Activated CD4-positive, alpha-beta T cell treated with anti-CD3 and anti-CD28 coated beads, Interleukin-2, amount 10 ng/mL, durations not matched to agents 7 days and 5 days (primary cell): Measurements from ENCODE around the gene NLN. TPM values are rescaled to one million over a fixed set of nuclear protein-coding genes. Genes with fewer than 3 reads are reported as not detected.
A peak's percentile ranks its signal among the peaks of the same experiment; 100 is the strongest.
"Not testable (repeated sequence)": the region's sequence is repeated elsewhere in the genome, so short reads cannot be mapped to it uniquely, and the experiment has no call there.

ENCODE experiments used
- CTCF ChIA-PET: fragments of 350-600 bp; sonication (Branson Sonifier 250); formaldehyde crosslinking; loops from one replicate; lab custom pipeline; 2021; ENCODE audit warnings: antibody characterized with exemption; lab: Charles Lee
- POLR2A ChIA-PET: fragments of 350-600 bp; sonication (Branson Sonifier 250); formaldehyde crosslinking; loops from one replicate; lab custom pipeline; 2021; ENCODE audit warnings: antibody characterized with exemption; lab: Charles Lee
- DNase-seq: peaks from one replicate; pipeline ENCODE4 v3.0.0-alpha.2; 2020
- H3K27ac Mint-ChIP-seq: one replicate; pipeline ENCODE4 v1.8.0; 2021; ENCODE audit warnings: mild to moderate bottlenecking, moderate library complexity, mixed read lengths
- H3K27me3 Mint-ChIP-seq: one replicate; pipeline ENCODE4 v1.8.0; 2021; ENCODE audit warnings: mixed read lengths
- H3K36me3 Mint-ChIP-seq: one replicate; pipeline ENCODE4 v1.8.0; 2021; ENCODE audit warnings: low read depth, mixed read lengths
- H3K4me1 Mint-ChIP-seq: one replicate; pipeline ENCODE4 v1.8.0; 2021; ENCODE audit warnings: mixed read lengths
- H3K4me3 Mint-ChIP-seq: one replicate; pipeline ENCODE4 v1.8.0; 2021; ENCODE audit warnings: mild to moderate bottlenecking, moderate library complexity, mixed read lengths
- H3K9me3 Mint-ChIP-seq: one replicate; pipeline ENCODE4 v1.8.0; 2021; ENCODE audit warnings: mixed read lengths
- total RNA-seq, 2 experiments: library from RNA; stranded (reverse); gene quantifications; one replicate each; pipeline ENCODE4 v1.2.3, GENCODE V29; 2021

The NLN gene
- total RNA-seq, 2 experiments from 2014 or later, result 11.0 to 12.4 TPM

GRCh38 chr5:65766175-65766574, 44.2 kb downstream of the NLN start:
- Mint-ChIP-seq H3K27me3 (no peaks in the 10 kb centered on the region), H3K27ac (no peak overlapping the region), H3K4me3 (no peak overlapping the region), H3K36me3 (peaks cover 21% of the 10 kb centered on the region), H3K9me3 (peaks cover 3% of the 10 kb centered on the region), H3K4me1 (peaks cover 2% of the 10 kb centered on the region)
- POLR2A ChIA-PET, result no interaction called here
- no peak for DNase-seq
- CTCF ChIA-PET, result interaction anchor here (0.7 to 0.8 kb wide), 2 partner anchors 20 to 23 kb away, joined by 3 to 4 read pairs; no protein-coding TSS in a partner anchor

- H3K36me3 Mint-ChIP-seq, result peaks cover 21% of the 10 kb centered on the region
- no peak overlapping the region for H3K4me3 Mint-ChIP-seq
- peaks cover 3% of the 10 kb centered on the region for H3K9me3 Mint-ChIP-seq
- H3K27me3 Mint-ChIP-seq, result no peaks in the 10 kb centered on the region
- H3K27ac Mint-ChIP-seq, result no peak overlapping the region
- no peaks in the 10 kb centered on the region for H3K4me1 Mint-ChIP-seq
- ChIA-PET CTCF (no interaction called here), POLR2A (no interaction called here)
- DNase-seq, result no peak
Measured at GRCh38 chr5:65766781-65767180, 44.8 kb downstream of the NLN start.

DNA sequence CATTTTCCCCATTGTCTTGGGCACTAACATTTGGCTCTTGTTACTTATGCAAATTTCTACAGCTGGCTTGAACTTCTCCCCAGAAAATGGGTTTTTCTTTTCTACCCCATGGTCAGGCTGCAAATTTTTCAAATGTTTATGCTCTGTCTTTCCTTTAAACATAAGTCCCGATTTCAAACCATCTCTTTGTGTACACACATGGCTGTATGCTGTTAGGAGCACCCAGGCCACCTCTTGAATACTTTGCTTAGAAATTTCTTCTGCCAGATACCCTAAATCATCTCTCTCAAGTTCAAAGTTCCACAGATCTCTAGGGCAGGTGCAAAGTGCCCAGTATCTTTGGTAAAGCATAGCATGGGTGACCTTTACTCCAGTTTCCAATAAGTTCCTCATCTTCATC, 45.6 kb downstream of the NLN start:
- Mint-ChIP-seq H3K9me3 (peaks cover 3% of the 10 kb centered on the region), H3K27ac (no peak overlapping the region), H3K27me3 (no peaks in the 10 kb centered on the region), H3K4me3 (no peak overlapping the region), H3K4me1 (no peaks in the 10 kb centered on the region), H3K36me3 (peaks cover 21% of the 10 kb centered on the region)
- CTCF ChIA-PET, result no interaction called here
- DNase-seq, result no peak
- POLR2A ChIA-PET, result no interaction called here

- peaks cover 3% of the 10 kb centered on the region for H3K9me3 Mint-ChIP-seq
- ChIA-PET CTCF (no interaction called here), POLR2A (no interaction called here)
- peaks cover 21% of the 10 kb centered on the region for H3K36me3 Mint-ChIP-seq
- H3K27me3 Mint-ChIP-seq, result no peaks in the 10 kb centered on the region
- DNase-seq, result no peak
- no peak overlapping the region for H3K27ac Mint-ChIP-seq
- no peak overlapping the region for H3K4me3 Mint-ChIP-seq
- H3K4me1 Mint-ChIP-seq, result no peaks in the 10 kb centered on the region
Measured at GRCh38 chr5:65768723-65769346, 46.8 kb downstream of the NLN start.

DNA sequence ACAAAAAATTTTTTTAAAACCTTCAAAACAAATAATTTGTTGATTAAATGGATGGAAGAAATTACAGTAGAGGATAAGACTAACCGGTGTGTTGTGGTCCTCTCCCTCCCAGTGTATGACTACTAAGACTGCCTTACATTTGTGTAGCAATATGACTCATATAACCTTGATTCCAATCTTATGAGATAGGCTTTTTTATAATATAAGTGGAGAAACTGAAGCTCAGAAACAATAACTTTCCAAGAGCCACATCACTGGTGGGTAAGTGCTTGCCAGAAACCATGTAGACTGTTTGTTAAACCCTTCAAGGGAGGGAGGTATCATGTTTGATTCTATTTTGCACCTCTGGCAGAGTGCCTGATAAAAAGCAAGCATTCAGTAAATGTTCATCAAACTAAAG, 47.5 kb downstream of the NLN start:
- Mint-ChIP-seq H3K36me3 (peaks cover 21% of the 10 kb centered on the region), H3K9me3 (peaks cover 3% of the 10 kb centered on the region), H3K27ac (no peak overlapping the region), H3K4me3 (no peak overlapping the region), H3K4me1 (peaks cover 5% of the 10 kb centered on the region), H3K27me3 (no peaks in the 10 kb centered on the region)
- ChIA-PET POLR2A (no interaction called here), CTCF (no interaction called here)
- DNase-seq, result no peak

DNA sequence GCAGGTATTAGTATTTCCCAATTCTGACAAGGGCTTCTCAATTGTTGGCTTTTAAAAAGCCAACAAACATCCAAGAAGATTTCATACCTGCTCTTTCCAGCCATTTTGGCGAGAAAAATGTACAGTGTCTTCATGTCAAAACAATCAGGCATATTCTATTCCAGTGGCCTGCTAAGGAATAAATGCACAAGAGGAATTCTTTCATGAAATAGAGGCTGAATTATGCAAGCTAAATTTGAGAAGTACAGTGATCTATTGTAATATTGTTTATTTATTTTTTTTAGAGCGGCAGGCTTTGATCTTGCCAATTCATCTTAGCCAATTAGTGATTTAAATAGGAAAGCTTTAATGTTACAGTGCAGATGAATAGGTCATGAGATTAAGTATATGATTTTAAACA, 49.3 kb downstream of the NLN start:
- Mint-ChIP-seq H3K4me3 (no peak overlapping the region), H3K4me1 (peaks cover 5% of the 10 kb centered on the region), H3K27ac (no peak overlapping the region), H3K9me3 (peaks cover 3% of the 10 kb centered on the region), H3K27me3 (no peaks in the 10 kb centered on the region), H3K36me3 (peaks cover 16% of the 10 kb centered on the region)
- DNase-seq, result no peak
- ChIA-PET CTCF (interaction anchor here (0.5 kb wide), 1 partner anchor 160 kb away, joined by 3 read pairs; no protein-coding TSS in a partner anchor), POLR2A (no interaction called here)

- H3K4me3 Mint-ChIP-seq, H3K27ac Mint-ChIP-seq, DNase-seq, H3K36me3 Mint-ChIP-seq, H3K27me3 Mint-ChIP-seq, H3K9me3 Mint-ChIP-seq, H3K4me1 Mint-ChIP-seq, POLR2A ChIA-PET: not testable (repeated sequence)
- CTCF ChIA-PET, result interaction anchor here (1.1 kb wide), 1 partner anchor 9 kb away, joined by 4 read pairs; no protein-coding TSS in a partner anchor
Measured at GRCh38 chr5:65772963-65773362, 51.0 kb downstream of the NLN start.

GRCh38 chr5:65774346-65774745, 52.3 kb downstream of the NLN start:
- peaks cover 10% of the 10 kb centered on the region for H3K36me3 Mint-ChIP-seq
- CTCF ChIA-PET, result no interaction called here
- DNase-seq, result no peak
- no peaks in the 10 kb centered on the region for H3K27me3 Mint-ChIP-seq
- H3K4me3 Mint-ChIP-seq, result no peak overlapping the region
- H3K27ac Mint-ChIP-seq, result no peak overlapping the region
- H3K4me1 Mint-ChIP-seq, result peaks cover 16% of the 10 kb centered on the region
- POLR2A ChIA-PET, result no interaction called here
- peaks cover under 1% of the 10 kb centered on the region for H3K9me3 Mint-ChIP-seq

DNA sequence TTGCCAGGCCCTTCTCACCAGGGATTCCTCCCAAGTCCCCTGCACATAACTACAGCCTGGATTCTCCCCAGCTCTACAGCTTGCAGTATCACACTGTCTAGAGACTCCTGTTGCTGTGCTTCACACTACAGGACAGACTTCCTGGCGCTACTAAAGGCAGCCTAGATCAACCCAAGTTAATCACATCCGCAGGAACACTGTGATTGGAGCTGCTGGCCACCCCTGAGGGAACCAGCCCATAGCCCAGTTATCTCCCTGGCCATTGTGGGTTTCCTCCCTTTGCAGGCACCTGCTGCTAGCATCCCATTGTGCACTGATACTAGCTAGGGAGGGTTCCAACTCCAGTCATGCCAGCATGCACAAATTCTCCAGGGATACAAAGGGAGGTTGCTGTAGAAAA, 53.5 kb downstream of the NLN start:
- CTCF ChIA-PET, result no interaction called here
- DNase-seq, result no peak
- no peaks in the 10 kb centered on the region for H3K27me3 Mint-ChIP-seq
- H3K36me3 Mint-ChIP-seq, result peaks cover 19% of the 10 kb centered on the region
- no peak overlapping the region for H3K27ac Mint-ChIP-seq
- peaks cover 3% of the 10 kb centered on the region for H3K9me3 Mint-ChIP-seq
- POLR2A ChIA-PET, result no interaction called here
- H3K4me3 Mint-ChIP-seq, result no peak overlapping the region
- H3K4me1 Mint-ChIP-seq, result peaks cover 25% of the 10 kb centered on the region

- peaks cover 29% of the 10 kb centered on the region for H3K4me1 Mint-ChIP-seq
- no peak for DNase-seq
- H3K27me3 Mint-ChIP-seq, result no peaks in the 10 kb centered on the region
- ChIA-PET POLR2A (no interaction called here), CTCF (no interaction called here)
- H3K36me3 Mint-ChIP-seq, result peaks cover 29% of the 10 kb centered on the region
- H3K27ac Mint-ChIP-seq, result no peak overlapping the region
- peaks cover 3% of the 10 kb centered on the region for H3K9me3 Mint-ChIP-seq
- no peak overlapping the region for H3K4me3 Mint-ChIP-seq
Measured at GRCh38 chr5:65776441-65777141, 54.6 kb downstream of the NLN start.

DNA sequence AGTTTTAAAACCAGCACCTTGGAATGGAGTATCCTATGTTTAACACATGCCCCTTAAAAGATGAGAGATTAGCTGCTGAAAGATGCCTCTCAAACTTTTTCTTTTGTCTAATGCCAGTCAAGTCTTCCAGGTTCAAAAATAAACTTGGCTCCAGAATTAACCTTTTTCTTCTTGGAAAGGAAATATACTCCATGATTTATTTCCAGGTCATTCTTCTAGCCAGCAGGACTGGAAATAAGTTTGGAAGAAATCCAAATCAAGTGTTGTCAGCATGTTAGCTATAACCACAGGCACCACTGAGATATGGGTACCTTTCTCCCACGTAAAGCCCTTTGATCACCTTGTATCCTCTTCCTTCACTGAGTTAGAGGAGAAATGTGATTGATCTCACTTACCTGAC, 56.1 kb downstream of the NLN start:
- peaks cover 42% of the 10 kb centered on the region for H3K36me3 Mint-ChIP-seq
- no peaks in the 10 kb centered on the region for H3K27me3 Mint-ChIP-seq
- H3K27ac Mint-ChIP-seq, result no peak overlapping the region
- no peak for DNase-seq
- no peak overlapping the region for H3K4me3 Mint-ChIP-seq
- ChIA-PET POLR2A (no interaction called here), CTCF (no interaction called here)
- peaks cover 3% of the 10 kb centered on the region for H3K9me3 Mint-ChIP-seq
- H3K4me1 Mint-ChIP-seq, result peaks cover 29% of the 10 kb centered on the region

DNA sequence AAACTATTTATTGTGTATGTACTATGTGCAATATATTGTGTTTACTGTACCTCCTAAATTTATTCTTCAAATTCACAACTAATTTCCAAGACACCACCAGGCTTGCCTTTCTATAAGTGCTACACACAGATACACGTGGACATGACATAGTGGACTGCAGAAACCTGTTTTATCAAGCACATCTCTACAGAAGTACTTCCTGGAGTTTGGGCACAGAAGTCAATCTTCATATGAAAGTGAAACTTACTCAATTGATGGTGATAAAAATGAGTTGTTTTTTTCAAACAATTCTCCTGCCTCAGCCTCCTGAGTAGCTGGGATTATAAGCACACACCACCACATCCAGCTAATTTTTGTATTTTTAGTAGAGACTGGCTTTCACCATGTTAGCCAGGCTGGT, 57.6 kb downstream of the NLN start:
- Mint-ChIP-seq H3K27me3 (no peaks in the 10 kb centered on the region), H3K9me3 (peaks cover 3% of the 10 kb centered on the region), H3K4me3 (no peak overlapping the region), H3K4me1 (peaks cover 24% of the 10 kb centered on the region), H3K36me3 (peaks cover 42% of the 10 kb centered on the region), H3K27ac (peak overlapping the region; percentile 92)
- DNase-seq, result peak; percentile 24
- POLR2A ChIA-PET, result no interaction called here
- CTCF ChIA-PET, result interaction anchor here (0.6 to 1.3 kb wide), 2 partner anchors 21 to 126 kb away, joined by 3 to 4 read pairs; no protein-coding TSS in a partner anchor

DNA sequence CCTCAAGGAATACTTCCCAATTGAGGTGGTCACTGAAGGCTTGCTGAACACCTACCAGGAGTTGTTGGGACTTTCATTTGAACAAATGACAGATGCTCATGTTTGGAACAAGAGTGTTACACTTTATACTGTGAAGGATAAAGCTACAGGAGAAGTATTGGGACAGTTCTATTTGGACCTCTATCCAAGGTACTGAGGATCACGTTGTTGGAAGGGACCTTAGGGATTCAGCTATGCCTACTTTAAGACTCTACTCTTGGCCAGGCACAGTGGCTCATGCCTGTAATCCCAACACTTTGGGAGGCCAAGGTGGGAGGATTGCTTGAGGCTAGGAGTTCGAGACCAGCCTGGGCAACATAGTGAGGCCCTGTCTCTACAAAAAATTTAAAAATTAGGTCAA, 66.3 kb downstream of the NLN start:
- DNase-seq, H3K27me3 Mint-ChIP-seq, H3K27ac Mint-ChIP-seq, H3K4me1 Mint-ChIP-seq, POLR2A ChIA-PET, CTCF ChIA-PET, H3K4me3 Mint-ChIP-seq: not testable (repeated sequence)
- Mint-ChIP-seq H3K36me3 (peaks cover 27% of the 10 kb centered on the region), H3K9me3 (peaks cover 16% of the 10 kb centered on the region)
